GM18870 (cell line): Measurements from ENCODE around the gene ST7.
A peak's percentile ranks its signal among the peaks of the same experiment; 100 is the strongest.
"Not testable (repeated sequence)": the region's sequence is repeated elsewhere in the genome, so short reads cannot be mapped to it uniquely, and the experiment has no call there.

Experiments
- ATAC-seq: cut with Tn5 transposase; IDR thresholded peaks from one replicate; pipeline ENCODE4 v1.9.1; 2021; ENCODE audit warnings: moderate library complexity; ENCODE audit not compliant: unreplicated experiment

ST7 gene

GRCh38 chr7:117088623-117089194 lies 135.4 kb downstream of the ST7 start:
- no peak for ATAC-seq

- no peak for ATAC-seq
Observed at GRCh38 chr7:117090791-117091190, 137.5 kb downstream of the ST7 start.

- no peak for ATAC-seq
Observed at GRCh38 chr7:117091721-117092120, 138.4 kb downstream of the ST7 start.

GRCh38 chr7:117092785-117093184 lies 139.5 kb downstream of the ST7 start:
- ATAC-seq = no peak

- no peak for ATAC-seq
Observed at GRCh38 chr7:117094457-117094856, 141.2 kb downstream of the ST7 start.

GRCh38 chr7:117095055-117095454 lies 141.8 kb downstream of the ST7 start:
- ATAC-seq = no peak

GRCh38 chr7:117096330-117096729 lies 143.0 kb downstream of the ST7 start:
- ATAC-seq = no peak

GRCh38 chr7:117096942-117097341 lies 143.6 kb downstream of the ST7 start:
- no peak for ATAC-seq

GRCh38 chr7:117097860-117098259 lies 144.6 kb downstream of the ST7 start:
- ATAC-seq = no peak

GRCh38 chr7:117098457-117098856 lies 145.2 kb downstream of the ST7 start:
- no peak for ATAC-seq

- ATAC-seq = no peak
Observed at GRCh38 chr7:117101026-117101425, 147.7 kb downstream of the ST7 start.

- ATAC-seq = peak; percentile 98
Observed at GRCh38 chr7:117110480-117111315, 157.4 kb downstream of the ST7 start.

GRCh38 chr7:117111535-117111934 lies 158.2 kb downstream of the ST7 start:
- ATAC-seq = no peak

GRCh38 chr7:117112640-117113039 lies 159.3 kb downstream of the ST7 start:
- no peak for ATAC-seq

- no peak for ATAC-seq
Observed at GRCh38 chr7:117113871-117114270, 160.6 kb downstream of the ST7 start.

- no peak for ATAC-seq
Observed at GRCh38 chr7:117114272-117114671, 161.0 kb downstream of the ST7 start.

GRCh38 chr7:117116211-117116610 lies 162.9 kb downstream of the ST7 start:
- ATAC-seq = no peak

- ATAC-seq = no peak
Observed at GRCh38 chr7:117117172-117117571, 163.9 kb downstream of the ST7 start.

- ATAC-seq = no peak
Observed at GRCh38 chr7:117118579-117119180, 165.4 kb downstream of the ST7 start.

GRCh38 chr7:117119192-117119924 lies 166.1 kb downstream of the ST7 start:
- ATAC-seq = no peak

GRCh38 chr7:117120321-117120720 lies 167.0 kb downstream of the ST7 start:
- not testable (repeated sequence) for ATAC-seq
